ENCODE data around the gene UBE2V1.

GRCh38 chr20:50052550-50053361 lies 60.2 kb downstream of the UBE2V1 start:
- TF ChIP-seq POLR2A (IDR thresholded peaks at IDR 0.05; ENCODE audit: low read depth, low read length) = no peak
- TF ChIP-seq POLR2AphosphoS5 (IDR thresholded peaks at IDR 0.05; ENCODE audit: low read depth, low read length) = no peak
